CD4-positive, alpha-beta T cell (primary cell): Measurements from ENCODE around the gene MYH6. TPM values are rescaled to one million over a fixed set of nuclear protein-coding genes. Genes with fewer than 3 reads are reported as not detected.

ENCODE experiments used
- ATAC-seq: fragments of 200-7000 bp; cut with Tn5 transposase; one replicate; pipeline ENCODE4 v1.10.0; 2022; ENCODE audit warnings: mild to moderate bottlenecking; ENCODE audit not compliant: poor library complexity
- CTCF ChIA-PET: fragments of 350-600 bp; sonication (Branson Sonifier 250); formaldehyde crosslinking; loops from one replicate; lab custom pipeline; 2021; ENCODE audit warnings: antibody characterized with exemption, inconsistent platforms; lab: Charles Lee
- POLR2A ChIA-PET: fragments of 350-600 bp; sonication (Branson Sonifier 250); formaldehyde crosslinking; loops from one replicate; lab custom pipeline; 2021; ENCODE audit warnings: antibody characterized with exemption, inconsistent platforms; lab: Charles Lee
- DNase-seq, 14 experiments: peaks; one replicate each; pipeline ENCODE4 v3.0.0-alpha.2; 2013 to 2020; ENCODE audit warnings: mixed read lengths in 2 of 14
- H3K27ac ChIP-seq, 2 donors: one replicate each; pipeline versions ENCODE4 v1.5.1 to v1.7.0; 2013; ENCODE audit warnings: low read length in 2 of 2, low read depth in 1 of 2, mild to moderate bottlenecking in 1 of 2
- H3K27me3 ChIP-seq, 2 experiments: 1 replicate in 1 of 2; 2 replicates in 1 of 2; pipeline versions ENCODE4 v1.6.1 to v1.7.0; 2013; ENCODE audit warnings: low read length in 2 of 2, control low read depth in 1 of 2, mild to moderate bottlenecking in 1 of 2, moderate library complexity in 1 of 2; ENCODE audit not compliant: insufficient read depth in 2 of 2, control insufficient read depth in 1 of 2
- H3K36me3 ChIP-seq: one replicate; pipeline ENCODE4 v1.6.1; 2013; ENCODE audit warnings: low read length, control low read depth; ENCODE audit not compliant: insufficient read depth
- H3K4me1 ChIP-seq: one replicate; pipeline ENCODE4 v1.6.1; 2013; ENCODE audit warnings: low read length, control low read depth; ENCODE audit not compliant: insufficient read depth
- H3K4me3 ChIP-seq: one replicate; pipeline ENCODE4 v1.5.1; 2013; ENCODE audit warnings: mild to moderate bottlenecking, low read length, moderate library complexity
- H3K9me3 ChIP-seq, 2 experiments: 1 replicate in 1 of 2; 2 replicates in 1 of 2; pipeline versions ENCODE4 v1.6.1 to v1.7.0; 2013; ENCODE audit warnings: low read length in 2 of 2, mild to moderate bottlenecking in 2 of 2, control low read depth in 1 of 2, moderate library complexity in 1 of 2; ENCODE audit not compliant: control insufficient read depth in 1 of 2, insufficient read depth in 1 of 2
- H3K27ac Mint-ChIP-seq: one replicate; pipeline ENCODE4 v1.8.0; 2020; ENCODE audit warnings: mixed read lengths
- H3K27me3 Mint-ChIP-seq: one replicate; pipeline ENCODE4 v1.8.0; 2021; ENCODE audit warnings: mixed read lengths
- H3K36me3 Mint-ChIP-seq: one replicate; pipeline ENCODE4 v1.8.0; 2021; ENCODE audit warnings: low read depth, mixed read lengths
- H3K4me1 Mint-ChIP-seq: one replicate; pipeline ENCODE4 v1.8.0; 2021; ENCODE audit warnings: low read depth, mixed read lengths
- H3K4me3 Mint-ChIP-seq: one replicate; pipeline ENCODE4 v1.8.0; 2020; ENCODE audit warnings: mild to moderate bottlenecking, mixed read lengths
- H3K9me3 Mint-ChIP-seq: one replicate; pipeline ENCODE4 v1.8.0; 2020; ENCODE audit warnings: mixed read lengths
- intact Hi-C, 2 experiments: fragments of 100-400 bp; cut with DNase I in 1 of 2; cut with micrococcal nuclease in 1 of 2; formaldehyde crosslinking; loops; one replicate each; pipeline versions ENCODE4 v1.15.1 to v1.9.0; 2023 to 2025; cut with DNase I, micrococcal nuclease
- total RNA-seq, 174 experiments: library from RNA in 2 of 174; stranded (reverse) in 2 of 174; gene quantifications; one replicate each; pipeline ENCODE4 v1.2.3 and lab custom pipeline; 2021 to 2026
- TF ChIP-seq, protein P1 (sequence below): fragments of 200-600 bp; IDR thresholded peaks from one replicate; pipeline ENCODE4 v1.8.0; 2022; ENCODE audit warnings: antibody characterized with exemption, mild to moderate bottlenecking

Gene MYH6
- total RNA-seq, 2 experiments from 2014 or later = not detected

DNA sequence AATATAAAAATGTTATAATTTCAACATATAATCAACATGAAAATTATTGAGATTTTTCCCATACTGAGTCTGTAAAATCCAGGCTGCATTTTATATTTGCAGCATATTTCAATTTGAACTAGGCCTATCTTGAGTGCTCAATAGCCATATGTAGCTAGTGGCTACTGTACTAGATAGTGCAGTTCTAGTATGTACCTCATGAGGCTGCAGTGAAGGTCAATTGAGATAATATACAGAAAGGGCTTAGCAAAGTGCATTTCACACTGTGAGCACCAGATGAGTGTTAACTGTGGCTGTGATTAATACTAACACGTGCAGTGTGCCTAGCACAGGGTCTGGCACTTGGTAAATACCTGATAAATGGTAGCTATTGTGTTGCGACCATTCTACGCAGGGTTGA lies 50.0 kb downstream of the MYH6 start:
- intact Hi-C loops = no loop called here

DNA sequence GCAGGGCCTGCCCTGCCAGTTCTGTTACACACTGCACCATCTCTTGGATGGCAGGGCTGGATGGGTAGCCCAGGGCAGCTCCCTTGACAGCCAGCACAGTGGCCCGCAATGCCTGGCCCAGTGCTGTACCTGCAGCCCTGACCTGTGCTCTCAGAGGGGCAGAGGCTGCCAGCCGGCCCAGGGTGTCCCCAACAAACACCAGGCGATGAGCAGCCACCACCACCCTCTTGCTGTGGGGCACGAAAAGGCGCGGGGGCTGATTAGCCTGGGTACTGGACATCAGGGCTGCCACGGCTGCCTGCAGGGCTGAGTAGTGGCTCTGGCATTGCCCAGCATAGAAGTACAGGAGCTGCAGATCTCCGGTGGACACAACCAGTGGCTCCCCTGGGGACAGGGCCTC lies 50.8 kb downstream of the MYH6 start:
- no peak overlapping the region for H3K27ac Mint-ChIP-seq
- Histone ChIP-seq H3K36me3 (no peaks in the 10 kb centered on the region), H3K27me3 (peaks cover 4 to 14% of the 10 kb centered on the region in 2 experiments), H3K4me1 (peaks cover 7% of the 10 kb centered on the region), H3K27ac (no peak overlapping the region), H3K4me3 (no peak overlapping the region), H3K9me3 (no peaks in the 10 kb centered on the region)
- no peaks in the 10 kb centered on the region for H3K36me3 Mint-ChIP-seq
- peaks cover 5% of the 10 kb centered on the region for H3K4me1 Mint-ChIP-seq
- H3K4me3 Mint-ChIP-seq = no peak overlapping the region
- ChIA-PET CTCF (no interaction called here), POLR2A (no interaction called here)
- peaks cover 50% of the 10 kb centered on the region for H3K27me3 Mint-ChIP-seq
- intact Hi-C loops = no loop called here
- no peaks in the 10 kb centered on the region for H3K9me3 Mint-ChIP-seq
- ATAC-seq = no peak
- TF ChIP-seq, protein P1, sequence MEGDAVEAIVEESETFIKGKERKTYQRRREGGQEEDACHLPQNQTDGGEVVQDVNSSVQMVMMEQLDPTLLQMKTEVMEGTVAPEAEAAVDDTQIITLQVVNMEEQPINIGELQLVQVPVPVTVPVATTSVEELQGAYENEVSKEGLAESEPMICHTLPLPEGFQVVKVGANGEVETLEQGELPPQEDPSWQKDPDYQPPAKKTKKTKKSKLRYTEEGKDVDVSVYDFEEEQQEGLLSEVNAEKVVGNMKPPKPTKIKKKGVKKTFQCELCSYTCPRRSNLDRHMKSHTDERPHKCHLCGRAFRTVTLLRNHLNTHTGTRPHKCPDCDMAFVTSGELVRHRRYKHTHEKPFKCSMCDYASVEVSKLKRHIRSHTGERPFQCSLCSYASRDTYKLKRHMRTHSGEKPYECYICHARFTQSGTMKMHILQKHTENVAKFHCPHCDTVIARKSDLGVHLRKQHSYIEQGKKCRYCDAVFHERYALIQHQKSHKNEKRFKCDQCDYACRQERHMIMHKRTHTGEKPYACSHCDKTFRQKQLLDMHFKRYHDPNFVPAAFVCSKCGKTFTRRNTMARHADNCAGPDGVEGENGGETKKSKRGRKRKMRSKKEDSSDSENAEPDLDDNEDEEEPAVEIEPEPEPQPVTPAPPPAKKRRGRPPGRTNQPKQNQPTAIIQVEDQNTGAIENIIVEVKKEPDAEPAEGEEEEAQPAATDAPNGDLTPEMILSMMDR = no peak
- no peak for DNase-seq

More for the DNA sequence above, 50.0 kb downstream of the MYH6 start:
- DNase-seq (no peak), ATAC-seq (no peak)
- Mint-ChIP-seq H3K4me3 (no peak overlapping the region), H3K36me3 (no peaks in the 10 kb centered on the region), H3K27ac (no peak overlapping the region), H3K27me3 (peaks cover 47% of the 10 kb centered on the region), H3K9me3 (no peaks in the 10 kb centered on the region), H3K4me1 (peaks cover 2% of the 10 kb centered on the region)
- H3K27ac ChIP-seq = no peak overlapping the region
- POLR2A ChIA-PET = no interaction called here
- H3K4me1 ChIP-seq = peaks cover under 1% of the 10 kb centered on the region
- H3K9me3 ChIP-seq = no peaks in the 10 kb centered on the region
- H3K4me3 ChIP-seq = no peak overlapping the region
- CTCF ChIA-PET = no interaction called here
- peaks cover 4 to 14% of the 10 kb centered on the region in 2 experiments for H3K27me3 ChIP-seq
- H3K36me3 ChIP-seq = no peaks in the 10 kb centered on the region
- TF ChIP-seq, protein P1 = no peak

DNA sequence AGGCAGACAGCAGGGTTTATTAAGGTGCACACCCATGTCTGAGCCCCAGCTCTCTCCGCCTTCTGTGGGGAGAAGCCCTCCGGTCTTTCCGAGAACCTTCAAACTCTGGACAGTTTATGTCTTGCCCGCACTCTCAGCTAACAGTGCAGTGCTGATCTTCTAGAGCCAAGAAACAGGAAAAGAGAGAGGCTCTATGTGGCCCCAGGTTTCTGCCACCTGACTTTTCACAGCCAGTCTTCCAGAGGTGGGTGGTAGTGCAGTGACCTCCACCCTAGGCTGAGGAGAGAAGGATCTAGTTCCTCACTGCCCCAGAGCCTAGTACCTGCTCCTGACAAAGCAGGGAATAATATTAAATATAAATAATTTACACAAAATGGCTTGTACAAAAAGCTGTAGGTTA lies 51.4 kb downstream of the MYH6 start:
- CTCF ChIA-PET = no interaction called here
- Histone ChIP-seq H3K9me3 (peaks cover 0 to 3% of the 10 kb centered on the region in 2 experiments), H3K36me3 (no peaks in the 10 kb centered on the region), H3K27ac (no peak overlapping the region), H3K4me1 (peaks cover 13% of the 10 kb centered on the region), H3K4me3 (no peak overlapping the region), H3K27me3 (peaks cover 4 to 14% of the 10 kb centered on the region in 2 experiments)
- TF ChIP-seq, protein P1 = no peak
- Mint-ChIP-seq H3K4me1 (peaks cover 5% of the 10 kb centered on the region), H3K27me3 (peaks cover 44% of the 10 kb centered on the region), H3K36me3 (no peaks in the 10 kb centered on the region), H3K9me3 (no peaks in the 10 kb centered on the region), H3K4me3 (no peak overlapping the region), H3K27ac (no peak overlapping the region)
- POLR2A ChIA-PET = no interaction called here
- ATAC-seq = no peak
- intact Hi-C loops = no loop called here
- DNase-seq = no peak
